HEK293T (cell line): ENCODE results near the gene QSOX2.

Source experiments
- ARNT ChIP-seq: fragments of 450-650 bp; IDR thresholded peaks from 2 replicates; pipeline ENCODE4 v1.6.1; 2017; ENCODE audit warnings: mild to moderate bottlenecking
- BHLHE40 ChIP-seq: fragments of 450-650 bp; IDR thresholded peaks from 2 replicates; pipeline ENCODE4 v1.6.1; 2016; ENCODE audit warnings: mild to moderate bottlenecking, moderate library complexity, borderline replicate concordance
- CTBP1 ChIP-seq: fragments of 450-650 bp; IDR thresholded peaks from 2 replicates; pipeline ENCODE4 v1.6.1; 2016; ENCODE audit warnings: borderline replicate concordance
- FOXA1 ChIP-seq: fragments of 450-650 bp; IDR thresholded peaks from 2 replicates; pipeline ENCODE4 v1.6.1; 2016; ENCODE audit warnings: mild to moderate bottlenecking
- FOXK2 ChIP-seq: fragments of 450-650 bp; IDR thresholded peaks from 2 replicates; pipeline ENCODE4 v1.6.1; 2016; ENCODE audit warnings: mild to moderate bottlenecking
- HDGF ChIP-seq: fragments of 450-650 bp; IDR thresholded peaks from 2 replicates; pipeline ENCODE4 v1.6.1; 2017; ENCODE audit warnings: antibody characterized with exemption, borderline replicate concordance
- LEF1 ChIP-seq: fragments of 450-650 bp; IDR thresholded peaks from 2 replicates; pipeline ENCODE4 v1.6.1; 2017; ENCODE audit warnings: mild to moderate bottlenecking, borderline replicate concordance
- NFRKB ChIP-seq: fragments of 450-650 bp; IDR thresholded peaks from 2 replicates; pipeline ENCODE4 v1.6.1; 2016; ENCODE audit warnings: mild to moderate bottlenecking, moderate library complexity
- SP1 ChIP-seq: fragments of 450-650 bp; IDR thresholded peaks from 2 replicates; pipeline ENCODE4 v1.6.1; 2017
- SUZ12 ChIP-seq: fragments of 450-650 bp; IDR thresholded peaks from 2 replicates; pipeline ENCODE4 v1.6.1; 2016; ENCODE audit warnings: mild to moderate bottlenecking
- TARDBP ChIP-seq: fragments of 450-650 bp; IDR thresholded peaks from 2 replicates; pipeline ENCODE4 v1.6.1; 2016
- ZNF384 ChIP-seq: fragments of 450-650 bp; IDR thresholded peaks from 2 replicates; pipeline ENCODE4 v1.6.1; 2016

DNA sequence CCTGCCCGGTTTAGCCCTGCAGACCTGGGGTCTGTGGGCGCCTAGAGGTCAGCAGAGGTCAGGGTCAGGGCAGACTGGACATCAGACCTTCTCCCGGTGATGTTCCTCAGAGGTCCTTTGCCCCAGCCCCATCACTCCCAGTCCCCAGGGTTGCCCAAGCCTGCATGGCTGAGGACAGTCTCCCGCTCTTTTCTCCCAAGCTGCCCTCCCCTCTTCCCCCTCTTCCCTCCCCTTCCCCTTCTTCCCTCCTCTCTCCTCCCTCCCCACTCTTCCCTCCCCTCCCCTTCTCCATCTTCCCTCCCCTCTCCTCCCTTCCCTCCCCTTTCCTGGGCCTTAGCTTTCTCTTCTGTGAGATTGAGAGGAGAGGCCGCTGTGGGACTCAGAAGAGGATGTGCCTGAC, 51.1 kb downstream of the QSOX2 start:
- no peak for TF ChIP-seq BHLHE40
- TF ChIP-seq NFRKB = no peak
- TF ChIP-seq ZNF384 = no peak
- no peak for TF ChIP-seq SUZ12
- no peak for TF ChIP-seq CTBP1
- no peak for TF ChIP-seq TARDBP
- TF ChIP-seq FOXA1 = no peak
- TF ChIP-seq HDGF = no peak
- no peak for TF ChIP-seq FOXK2
- no peak for TF ChIP-seq LEF1
- TF ChIP-seq ARNT = no peak
- no peak for TF ChIP-seq SP1
